Pancreas (tissue), 10 donors: Measurements from ENCODE around the gene MAB21L3. TPM values are rescaled to one million over a fixed set of nuclear protein-coding genes. Genes with fewer than 3 reads are reported as not detected.

ENCODE experiments used
- ATAC-seq, 4 donors: fragments of 200-7000 bp; cut with Tn5 transposase; one replicate each; pipeline versions ENCODE4 v1.8.0 to v1.9.1; 2020; ENCODE audit warnings: mild to moderate bottlenecking in 4 of 4, moderate library complexity in 4 of 4
- DNase-seq, 6 donors: peaks; one replicate each; pipeline ENCODE4 v3.0.0-alpha.2; 2020
- FAIRE-seq: peaks from 2 replicates; lab custom pipeline; 2012; peaks lifted over from hg19 to GRCh38; lab: Jason Lieb, UNC
- H3K27ac ChIP-seq, 4 donors: fragments of 200-600 bp; sonication (generic); 1 replicate in 3 of 4; 2 replicates in 1 of 4; pipeline versions ENCODE4 v1.5.0 to v1.8.0; 2020
- H3K27me3 ChIP-seq, 4 donors: fragments of 200-600 bp; one replicate each; pipeline ENCODE4 v1.8.0; 2021
- H3K36me3 ChIP-seq, 3 donors: fragments of 200-600 bp; sonication (generic) in 1 of 3; one replicate each; pipeline versions ENCODE4 v1.5.0 to v1.8.0; 2020 to 2021
- H3K4me1 ChIP-seq, 3 donors: fragments of 200-600 bp; one replicate each; pipeline ENCODE4 v1.8.0; 2021
- H3K4me3 ChIP-seq, 4 donors: fragments of 200-600 bp; sonication (generic) in 2 of 4; one replicate each; pipeline versions ENCODE4 v1.5.0 to v1.8.0; 2020 to 2021
- H3K9me3 ChIP-seq, 4 donors: fragments of 200-600 bp; one replicate each; pipeline ENCODE4 v1.8.0; 2021
- CTCF ChIP-seq, 4 donors: fragments of 200-600 bp; sonication (generic) in 3 of 4; IDR thresholded peaks; one replicate each; pipeline versions ENCODE4 v1.5.0 to v1.8.0; 2021; ENCODE audit warnings: antibody characterized with exemption in 4 of 4
- whole genome bisulfite sequencing, 2 donors: extraction: QIAGEN DNeasy Blood & Tissue Kit; methylation state at CpG; one replicate each; pipeline ENCODE4 v1.1.7; 2013; 5-methylcytosine and 5-hydroxymethylcytosine counted together
- intact Hi-C, 3 donors: fragments of 100-400 bp; cut with DNase I; formaldehyde crosslinking; loops; one replicate each; pipeline versions ENCODE4 v1.11.1 to v1.14.2; 2022
- polyA plus RNA-seq, 2 donors: library from polyadenylated mRNA; stranded (reverse); fragments of 200-250 nt; gene quantifications; one replicate each; pipeline ENCODE4 v1.2.3, GENCODE V29; 2013
- total RNA-seq, 6 donors: library from RNA; stranded (reverse); fragmentation: NEBNext Ultra II Directional in 4 of 6; extraction: Animal tissue kit (Norgen Biotek cat#: 25700) in 4 of 6; gene quantifications; one replicate each; pipeline versions ENCODE4 v1.2.1 to v1.2.4, GENCODE V29; 2021 to 2023
- donor health status: healthy with polysubstance abuse.
- donor health status: DM: no; HTN: no; CAD: no; lungs with moderate emphysema.
- donor health status: DM: no; HTN: no; CAD: no.
- donor health status: control.
- donor health status: control.
- donor health status: Bipolar disorder and iron deficiency.
- donor health status: DM: yes; HTN: yes; CAD: no.
- donor health status: DM: no; HTN: no; CAD: no.
- donor health status: DM: no; HTN: no; CAD: no.
- donor health status: DM: yes; HTN: yes; CAD: no.

Gene MAB21L3
- total and polyA plus RNA-seq, 8 donors = 0.12 TPM; not detected in 7

DNA sequence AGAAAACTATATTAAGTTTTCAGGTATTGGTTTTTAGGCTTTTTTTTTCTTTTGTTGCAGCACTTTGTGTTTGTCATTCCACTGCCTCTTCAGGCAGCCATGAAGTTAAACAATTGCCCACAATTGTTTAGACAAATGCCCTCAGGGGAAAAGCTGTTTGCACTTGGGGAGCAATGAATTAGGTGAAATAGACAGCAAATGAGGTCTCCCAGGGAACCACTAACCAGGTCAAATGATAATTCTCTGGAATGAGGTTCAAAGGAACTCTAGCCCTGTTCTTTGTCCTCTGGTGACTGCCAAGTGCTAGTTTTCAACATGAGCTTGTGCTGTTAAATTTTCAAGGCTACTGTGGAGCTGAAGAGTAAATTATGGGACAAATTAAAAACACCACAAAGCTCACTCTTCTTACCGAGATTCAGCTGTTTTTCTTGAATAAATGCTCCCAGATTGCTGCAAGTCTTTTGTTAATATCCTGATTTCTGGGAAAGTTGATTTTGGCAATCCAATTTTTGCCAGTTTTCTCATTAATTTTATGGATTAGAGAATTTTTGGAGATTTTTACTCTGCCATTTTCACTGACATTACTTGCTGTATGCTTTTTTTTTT is 15.1 kb upstream of the MAB21L3 start:
- no peak for TF ChIP-seq CTCF (IDR thresholded peaks at IDR 0.05)
- Histone ChIP-seq H3K27me3 (no peaks in the 10 kb centered on the region), H3K4me1 (no peaks in the 10 kb centered on the region), H3K27ac (no peak overlapping the region), H3K4me3 (no peak overlapping the region), H3K36me3 (no peaks in the 10 kb centered on the region), H3K9me3 (peaks cover 0 to 3% (median 0%) of the 10 kb centered on the region in 4 donors)
- 83 to 86% methylated on average over 1 of the region's 1 CpG for WGBS, 2 donors
- no peak for DNase-seq
- FAIRE-seq = no peak
- intact Hi-C loops = no loop called here
- no peak for ATAC-seq

- Histone ChIP-seq H3K9me3 (peaks cover 0 to 3% (median 0%) of the 10 kb centered on the region in 4 donors), H3K36me3 (no peaks in the 10 kb centered on the region), H3K4me3 (no peak overlapping the region), H3K27ac (no peak overlapping the region), H3K4me1 (no peaks in the 10 kb centered on the region), H3K27me3 (no peaks in the 10 kb centered on the region)
- TF ChIP-seq CTCF (IDR thresholded peaks at IDR 0.05) = no peak
- FAIRE-seq = no peak
- intact Hi-C loops = no loop called here
- no peak for DNase-seq
- peak in 1 of 4 donors; percentile 50 for ATAC-seq
- 78 to 85% methylated on average over 1 of the region's 1 CpG for WGBS, 2 donors
Measured at GRCh38 chr1:116097626-116098025, 13.6 kb upstream of the MAB21L3 start.

GRCh38 chr1:116099379-116099778 is 11.8 kb upstream of the MAB21L3 start:
- no peak for TF ChIP-seq CTCF (IDR thresholded peaks at IDR 0.05)
- FAIRE-seq = no peak
- Histone ChIP-seq H3K27ac (no peak overlapping the region), H3K36me3 (no peaks in the 10 kb centered on the region), H3K27me3 (no peaks in the 10 kb centered on the region), H3K9me3 (peaks cover 0 to 3% (median 0%) of the 10 kb centered on the region in 4 donors), H3K4me1 (no peaks in the 10 kb centered on the region), H3K4me3 (no peak overlapping the region)
- 88 to 90% methylated on average over 4 of the region's 4 CpGs for WGBS, 2 donors
- DNase-seq = no peak
- intact Hi-C loops = no loop called here
- ATAC-seq = no peak

DNA sequence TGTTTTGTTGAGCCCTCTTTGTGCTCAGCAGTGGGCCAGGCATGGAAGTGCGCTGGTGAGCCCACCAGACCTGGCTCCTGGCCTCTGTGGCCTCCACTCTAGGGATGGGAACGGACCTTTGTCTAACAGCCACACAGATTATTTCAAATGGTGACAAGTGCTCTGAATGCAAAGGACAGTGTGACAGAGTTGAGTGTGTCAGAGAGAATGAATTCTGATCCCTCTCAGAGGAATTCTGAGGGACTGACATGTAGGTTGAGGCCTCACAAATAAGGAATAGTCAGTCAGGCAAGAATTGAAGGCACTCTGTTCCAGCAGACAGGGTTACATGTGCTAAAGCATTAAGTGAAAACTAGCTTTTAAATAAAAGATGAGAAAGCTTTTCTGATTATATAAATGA is 11.3 kb upstream of the MAB21L3 start:
- no peak for DNase-seq
- TF ChIP-seq CTCF (IDR thresholded peaks at IDR 0.05) = no peak
- Histone ChIP-seq H3K27ac (no peak overlapping the region), H3K27me3 (no peaks in the 10 kb centered on the region), H3K36me3 (no peaks in the 10 kb centered on the region), H3K4me1 (no peaks in the 10 kb centered on the region), H3K9me3 (peaks cover 0 to 3% (median 0%) of the 10 kb centered on the region in 4 donors), H3K4me3 (no peak overlapping the region)
- intact Hi-C loops = no loop called here
- 89 to 93% methylated on average over 2 of the region's 2 CpGs for WGBS, 2 donors
- no peak for FAIRE-seq
- ATAC-seq = no peak

- no peak for TF ChIP-seq CTCF (IDR thresholded peaks at IDR 0.05)
Measured at GRCh38 chr1:116104667-116105066, 6.5 kb upstream of the MAB21L3 start.

More at GRCh38 chr1:116104667-116105066, 6.5 kb upstream of the MAB21L3 start:
- peaks cover 0 to 3% (median 0%) of the 10 kb centered on the region in 3 donors for H3K4me1 ChIP-seq
- no peak for FAIRE-seq
- H3K27ac ChIP-seq = no peak overlapping the region
- ATAC-seq = no peak
- no peaks in the 10 kb centered on the region for H3K36me3 ChIP-seq
- H3K9me3 ChIP-seq = no peaks in the 10 kb centered on the region
- no peaks in the 10 kb centered on the region for H3K27me3 ChIP-seq
- WGBS, 2 donors = 61 to 71% methylated on average over 3 of the region's 3 CpGs
- no peak for DNase-seq
- H3K4me3 ChIP-seq = no peak overlapping the region
- intact Hi-C loops = no loop called here
